Loucy (cell line): ENCODE results near the gene TIMM50.

Experiments used
- EZH2phosphoT487 ChIP-seq: fragments of 200-600 bp; IDR thresholded peaks from 2 replicates; pipeline ENCODE4 v1.6.1; 2018; ENCODE audit warnings: antibody characterized with exemption, mild to moderate bottlenecking, moderate library complexity, borderline replicate concordance
- TF ChIP-seq, protein P1 (sequence below): fragments of 200-600 bp; sonication (generic); conservative IDR thresholded peaks from 2 replicates; pipeline ENCODE4 v1.5.1; 2014; ENCODE audit warnings: mild to moderate bottlenecking, antibody characterized with exemption, low read length

DNA sequence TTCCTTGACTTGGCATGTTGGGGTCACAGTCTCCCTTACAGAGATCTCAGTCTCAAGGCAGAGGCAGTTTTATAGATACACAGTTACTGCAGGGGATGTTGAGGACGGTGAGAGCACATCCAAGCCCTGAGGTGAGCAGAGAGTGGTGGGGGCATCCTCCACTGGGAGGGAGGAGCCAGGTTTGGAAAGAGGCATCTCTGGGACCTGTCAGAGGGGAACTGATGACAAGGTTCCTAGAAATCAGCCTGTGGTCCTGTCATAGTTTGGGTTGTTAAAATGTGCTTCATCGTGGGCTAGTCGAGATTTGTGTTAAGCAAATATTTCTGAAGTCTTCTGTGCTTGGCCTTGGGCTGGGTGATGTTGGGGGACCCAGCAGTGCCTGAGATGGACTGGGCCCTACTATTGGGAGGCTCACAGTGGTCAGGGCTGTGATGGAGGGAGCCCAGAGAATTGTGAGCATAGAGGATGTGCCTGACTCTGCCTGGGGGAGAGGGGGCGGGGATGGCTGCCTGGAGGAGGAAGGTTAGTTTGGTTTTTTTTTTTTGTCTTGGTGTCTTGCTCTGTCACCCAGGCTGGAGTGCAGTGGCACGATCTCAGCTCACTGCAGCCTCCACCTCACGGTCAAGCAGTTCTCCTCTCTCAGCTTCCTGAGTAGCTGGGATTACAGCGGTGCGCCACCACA, 31.4 kb upstream of the TIMM50 start:
- TF ChIP-seq, protein P1, sequence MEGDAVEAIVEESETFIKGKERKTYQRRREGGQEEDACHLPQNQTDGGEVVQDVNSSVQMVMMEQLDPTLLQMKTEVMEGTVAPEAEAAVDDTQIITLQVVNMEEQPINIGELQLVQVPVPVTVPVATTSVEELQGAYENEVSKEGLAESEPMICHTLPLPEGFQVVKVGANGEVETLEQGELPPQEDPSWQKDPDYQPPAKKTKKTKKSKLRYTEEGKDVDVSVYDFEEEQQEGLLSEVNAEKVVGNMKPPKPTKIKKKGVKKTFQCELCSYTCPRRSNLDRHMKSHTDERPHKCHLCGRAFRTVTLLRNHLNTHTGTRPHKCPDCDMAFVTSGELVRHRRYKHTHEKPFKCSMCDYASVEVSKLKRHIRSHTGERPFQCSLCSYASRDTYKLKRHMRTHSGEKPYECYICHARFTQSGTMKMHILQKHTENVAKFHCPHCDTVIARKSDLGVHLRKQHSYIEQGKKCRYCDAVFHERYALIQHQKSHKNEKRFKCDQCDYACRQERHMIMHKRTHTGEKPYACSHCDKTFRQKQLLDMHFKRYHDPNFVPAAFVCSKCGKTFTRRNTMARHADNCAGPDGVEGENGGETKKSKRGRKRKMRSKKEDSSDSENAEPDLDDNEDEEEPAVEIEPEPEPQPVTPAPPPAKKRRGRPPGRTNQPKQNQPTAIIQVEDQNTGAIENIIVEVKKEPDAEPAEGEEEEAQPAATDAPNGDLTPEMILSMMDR, result no peak
- no peak for TF ChIP-seq EZH2phosphoT487
